ENCODE results near the gene LNX2.

- no peak for TF ChIP-seq CTCF (IDR thresholded peaks at IDR 0.05; ENCODE audit: low read length)
- TF ChIP-seq EZH2 (IDR thresholded peaks at IDR 0.05; ENCODE audit: borderline replicate concordance, low read length) = no peak
Observed at GRCh38 chr13:27536361-27537101, 83.8 kb downstream of the LNX2 start.
